Tibial nerve (tissue), 4 donors: ENCODE measurements around the gene TRIM8.

Experiments used
- EP300 ChIP-seq, 2 donors: sonication (generic); formaldehyde crosslinking; IDR thresholded peaks; one replicate each; pipeline ENCODE4 v1.6.1; 2017; ENCODE audit warnings: antibody characterized with exemption in 2 of 2, mild to moderate bottlenecking in 1 of 2
- POLR2A ChIP-seq, 2 donors: fragments of 450-650 bp; IDR thresholded peaks; one replicate each; pipeline ENCODE4 v1.6.1; 2017; ENCODE audit warnings: antibody characterized with exemption in 2 of 2, mild to moderate bottlenecking in 2 of 2, moderate library complexity in 2 of 2
- TF ChIP-seq, protein P1 (sequence below), 5 experiments: fragments of 200-600 bp in 3 of 5; fragments of 450-650 bp in 2 of 5; sonication (generic) in 3 of 5; IDR thresholded peaks; one replicate each; pipeline ENCODE4 v1.5.1; 2016 to 2019; ENCODE audit warnings: antibody characterized with exemption in 5 of 5, mild to moderate bottlenecking in 3 of 5, moderate library complexity in 2 of 5

- TF ChIP-seq, protein P1, sequence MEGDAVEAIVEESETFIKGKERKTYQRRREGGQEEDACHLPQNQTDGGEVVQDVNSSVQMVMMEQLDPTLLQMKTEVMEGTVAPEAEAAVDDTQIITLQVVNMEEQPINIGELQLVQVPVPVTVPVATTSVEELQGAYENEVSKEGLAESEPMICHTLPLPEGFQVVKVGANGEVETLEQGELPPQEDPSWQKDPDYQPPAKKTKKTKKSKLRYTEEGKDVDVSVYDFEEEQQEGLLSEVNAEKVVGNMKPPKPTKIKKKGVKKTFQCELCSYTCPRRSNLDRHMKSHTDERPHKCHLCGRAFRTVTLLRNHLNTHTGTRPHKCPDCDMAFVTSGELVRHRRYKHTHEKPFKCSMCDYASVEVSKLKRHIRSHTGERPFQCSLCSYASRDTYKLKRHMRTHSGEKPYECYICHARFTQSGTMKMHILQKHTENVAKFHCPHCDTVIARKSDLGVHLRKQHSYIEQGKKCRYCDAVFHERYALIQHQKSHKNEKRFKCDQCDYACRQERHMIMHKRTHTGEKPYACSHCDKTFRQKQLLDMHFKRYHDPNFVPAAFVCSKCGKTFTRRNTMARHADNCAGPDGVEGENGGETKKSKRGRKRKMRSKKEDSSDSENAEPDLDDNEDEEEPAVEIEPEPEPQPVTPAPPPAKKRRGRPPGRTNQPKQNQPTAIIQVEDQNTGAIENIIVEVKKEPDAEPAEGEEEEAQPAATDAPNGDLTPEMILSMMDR (IDR thresholded peaks at IDR 0.05): no peak
- TF ChIP-seq POLR2A (IDR thresholded peaks at IDR 0.05) (no peak), EP300 (IDR thresholded peaks at IDR 0.05) (no peak)
Observed at GRCh38 chr10:102613286-102613685, 31.0 kb upstream of the TRIM8 start.
